ENCODE data around the gene ROPN1B.
"Not testable (repeated sequence)": the region's sequence is repeated elsewhere in the genome, so short reads cannot be mapped to it uniquely, and the experiment has no call there.

ROPN1B gene

GRCh38 chr3:125963834-125964233, 5.1 kb upstream of the ROPN1B start:
- H4K8ac ChIP-seq (ENCODE audit: low read depth, low read length); H3K9ac ChIP-seq (ENCODE audit: low read depth, low read length, poor library complexity): not testable (repeated sequence)

GRCh38 chr3:125965505-125965904, 3.5 kb upstream of the ROPN1B start:
- Histone ChIP-seq H3K9ac (ENCODE audit: low read depth, low read length, poor library complexity) (no peak overlapping the region), H3K27ac (replicated peaks; ENCODE audit: low read length) (no peak overlapping the region), H3K4ac (ENCODE audit: low read length) (no peak overlapping the region), H2BK120ac (ENCODE audit: low read depth, low read length) (no peak overlapping the region), H4K91ac (ENCODE audit: low read depth, low read length, poor library complexity) (no peak overlapping the region), H3K27me3 (ENCODE audit: control insufficient read depth in 3 of 3, insufficient read depth in 3 of 3, low read depth in 1 of 3, low read length in 3 of 3) (peaks cover 0 to 54% (median 4%) of the 10 kb centered on the region in 3 experiments), H2AFZ (ENCODE audit: low read length) (no peak overlapping the region), H2BK15ac (ENCODE audit: low read length) (no peak overlapping the region), H3K4me3 (ENCODE audit: low read length in 2 of 2) (no peak overlapping the region), H2BK12ac (ENCODE audit: low read length) (no peak overlapping the region), H3K79me1 (ENCODE audit: low read depth, low read length) (no peaks in the 10 kb centered on the region), H3K18ac (ENCODE audit: low read length) (no peak overlapping the region), H2AK5ac (ENCODE audit: low read depth, low read length) (no peak overlapping the region), H3K14ac (ENCODE audit: low read length) (no peak overlapping the region), H3K36me3 (replicated peaks in 1 of 2; ENCODE audit: control insufficient read depth in 2 of 2, insufficient read depth in 2 of 2, low read length in 2 of 2) (no peaks in the 10 kb centered on the region), H3K4me2 (ENCODE audit: insufficient read depth, low read length, poor library complexity, severe bottlenecking) (no peak overlapping the region), H3K9me3 (replicated peaks in 1 of 2; ENCODE audit: control insufficient read depth in 2 of 2, insufficient read depth in 1 of 2, low read depth in 1 of 2, low read length in 2 of 2) (no peaks in the 10 kb centered on the region), H3K4me1 (ENCODE audit: control insufficient read depth in 2 of 2, insufficient read depth in 1 of 2, low read depth in 1 of 2, low read length in 2 of 2) (no peaks in the 10 kb centered on the region), H2BK5ac (ENCODE audit: low read length) (no peak overlapping the region), H3K23ac (ENCODE audit: low read depth, low read length, poor library complexity) (no peak overlapping the region), H4K8ac (ENCODE audit: low read depth, low read length) (no peak overlapping the region)
- no CpG with 5 or more reads among the region's 3 CpGs for WGBS, 2 donors (ENCODE audit: extremely low coverage in 2 of 2, insufficient read length in 2 of 2, insufficient replicate concordance in 1 of 2)
- no peak for DNase-seq (ENCODE audit: low spot score)

More at GRCh38 chr3:125963834-125964233, 5.1 kb upstream of the ROPN1B start:
- H3K14ac ChIP-seq (ENCODE audit: low read length); H2BK15ac ChIP-seq (ENCODE audit: low read length); H3K4me1 ChIP-seq (ENCODE audit: control insufficient read depth in 2 of 2, insufficient read depth in 1 of 2, low read depth in 1 of 2, low read length in 2 of 2); H2AK5ac ChIP-seq (ENCODE audit: low read depth, low read length); H4K91ac ChIP-seq (ENCODE audit: low read depth, low read length, poor library complexity); H3K36me3 ChIP-seq (replicated peaks in 1 of 2; ENCODE audit: control insufficient read depth in 2 of 2, insufficient read depth in 2 of 2, low read length in 2 of 2); H3K4me3 ChIP-seq (ENCODE audit: low read length in 2 of 2); H3K9me3 ChIP-seq (replicated peaks in 1 of 2; ENCODE audit: control insufficient read depth in 2 of 2, insufficient read depth in 1 of 2, low read depth in 1 of 2, low read length in 2 of 2); H2AFZ ChIP-seq (ENCODE audit: low read length); H3K23ac ChIP-seq (ENCODE audit: low read depth, low read length, poor library complexity); DNase-seq (ENCODE audit: low spot score); H2BK120ac ChIP-seq (ENCODE audit: low read depth, low read length); H3K18ac ChIP-seq (ENCODE audit: low read length); H3K79me1 ChIP-seq (ENCODE audit: low read depth, low read length); H3K4me2 ChIP-seq (ENCODE audit: insufficient read depth, low read length, poor library complexity, severe bottlenecking); H3K27ac ChIP-seq (replicated peaks; ENCODE audit: low read length); H2BK5ac ChIP-seq (ENCODE audit: low read length); H3K4ac ChIP-seq (ENCODE audit: low read length); H2BK12ac ChIP-seq (ENCODE audit: low read length): not testable (repeated sequence)
- H3K27me3 ChIP-seq (ENCODE audit: control insufficient read depth in 3 of 3, insufficient read depth in 3 of 3, low read depth in 1 of 3, low read length in 3 of 3) = peaks cover 0 to 46% (median 0%) of the 10 kb centered on the region in 3 experiments
- no CpG with 5 or more reads among the region's 1 CpG for WGBS, 2 donors (ENCODE audit: extremely low coverage in 2 of 2, insufficient read length in 2 of 2, insufficient replicate concordance in 1 of 2)

- no peak overlapping the region for H3K4me2 ChIP-seq (ENCODE audit: insufficient read depth, low read length, poor library complexity, severe bottlenecking)
- no peak overlapping the region for H4K91ac ChIP-seq (ENCODE audit: low read depth, low read length, poor library complexity)
- H3K4me3 ChIP-seq (ENCODE audit: low read length in 2 of 2) = no peak overlapping the region
- no peak overlapping the region for H2AFZ ChIP-seq (ENCODE audit: low read length)
- DNase-seq (ENCODE audit: low spot score) = no peak
- H2AK5ac ChIP-seq (ENCODE audit: low read depth, low read length) = no peak overlapping the region
- peaks cover 0 to 6% of the 10 kb centered on the region in 2 donors for H3K4me1 ChIP-seq (ENCODE audit: control insufficient read depth in 2 of 2, insufficient read depth in 1 of 2, low read depth in 1 of 2, low read length in 2 of 2)
- H3K79me1 ChIP-seq (ENCODE audit: low read depth, low read length) = no peaks in the 10 kb centered on the region
- H3K9ac ChIP-seq (ENCODE audit: low read depth, low read length, poor library complexity) = no peak overlapping the region
- no peak overlapping the region for H2BK120ac ChIP-seq (ENCODE audit: low read depth, low read length)
- H2BK5ac ChIP-seq (ENCODE audit: low read length) = no peak overlapping the region
- no peak overlapping the region for H4K8ac ChIP-seq (ENCODE audit: low read depth, low read length)
- no peak overlapping the region for H3K18ac ChIP-seq (ENCODE audit: low read length)
- no peaks in the 10 kb centered on the region for H3K9me3 ChIP-seq (replicated peaks in 1 of 2; ENCODE audit: control insufficient read depth in 2 of 2, insufficient read depth in 1 of 2, low read depth in 1 of 2, low read length in 2 of 2)
- no peak overlapping the region for H3K23ac ChIP-seq (ENCODE audit: low read depth, low read length, poor library complexity)
- H3K36me3 ChIP-seq (replicated peaks in 1 of 2; ENCODE audit: control insufficient read depth in 2 of 2, insufficient read depth in 2 of 2, low read length in 2 of 2) = no peaks in the 10 kb centered on the region
- H3K4ac ChIP-seq (ENCODE audit: low read length) = no peak overlapping the region
- peaks cover 0 to 65% (median 11%) of the 10 kb centered on the region in 3 experiments for H3K27me3 ChIP-seq (ENCODE audit: control insufficient read depth in 3 of 3, insufficient read depth in 3 of 3, low read depth in 1 of 3, low read length in 3 of 3)
- no peak overlapping the region for H2BK15ac ChIP-seq (ENCODE audit: low read length)
- H2BK12ac ChIP-seq (ENCODE audit: low read length) = no peak overlapping the region
- no peak overlapping the region for H3K14ac ChIP-seq (ENCODE audit: low read length)
- H3K27ac ChIP-seq (replicated peaks; ENCODE audit: low read length) = no peak overlapping the region
Measured at GRCh38 chr3:125967156-125967555, 1.8 kb upstream of the ROPN1B start.

- not testable (repeated sequence) for H3K14ac ChIP-seq (ENCODE audit: low read length); H2AFZ ChIP-seq (ENCODE audit: low read length); H3K27ac ChIP-seq (replicated peaks; ENCODE audit: low read length); H3K4ac ChIP-seq (ENCODE audit: low read length); DNase-seq (ENCODE audit: low spot score); H3K9me3 ChIP-seq (replicated peaks in 1 of 2; ENCODE audit: control insufficient read depth in 2 of 2, insufficient read depth in 1 of 2, low read depth in 1 of 2, low read length in 2 of 2); H3K79me1 ChIP-seq (ENCODE audit: low read depth, low read length); H3K4me2 ChIP-seq (ENCODE audit: insufficient read depth, low read length, poor library complexity, severe bottlenecking); H2BK12ac ChIP-seq (ENCODE audit: low read length); H3K36me3 ChIP-seq (replicated peaks in 1 of 2; ENCODE audit: control insufficient read depth in 2 of 2, insufficient read depth in 2 of 2, low read length in 2 of 2); H2AK5ac ChIP-seq (ENCODE audit: low read depth, low read length); H2BK120ac ChIP-seq (ENCODE audit: low read depth, low read length); H3K9ac ChIP-seq (ENCODE audit: low read depth, low read length, poor library complexity); H3K4me3 ChIP-seq (ENCODE audit: low read length in 2 of 2); H3K23ac ChIP-seq (ENCODE audit: low read depth, low read length, poor library complexity); H3K18ac ChIP-seq (ENCODE audit: low read length); H4K8ac ChIP-seq (ENCODE audit: low read depth, low read length); H4K91ac ChIP-seq (ENCODE audit: low read depth, low read length, poor library complexity); H3K4me1 ChIP-seq (ENCODE audit: control insufficient read depth in 2 of 2, insufficient read depth in 1 of 2, low read depth in 1 of 2, low read length in 2 of 2); H2BK15ac ChIP-seq (ENCODE audit: low read length); H2BK5ac ChIP-seq (ENCODE audit: low read length)
- H3K27me3 ChIP-seq (ENCODE audit: control insufficient read depth in 3 of 3, insufficient read depth in 3 of 3, low read depth in 1 of 3, low read length in 3 of 3) = peaks cover 0 to 61% (median 11%) of the 10 kb centered on the region in 3 experiments
- no CpG with 5 or more reads among the region's 2 CpGs for WGBS, 2 donors (ENCODE audit: extremely low coverage in 2 of 2, insufficient read length in 2 of 2, insufficient replicate concordance in 1 of 2)
Measured at GRCh38 chr3:125968121-125968520, 857 bp upstream of the ROPN1B start.
